ENCODE data around the gene SETD1A.
A peak's percentile ranks its signal among the peaks of the same experiment; 100 is the strongest.

Gene SETD1A

GRCh38 chr16:30951750-30952149 is 5.8 kb upstream of the SETD1A start:
- Histone ChIP-seq H3K27ac (peak overlapping the region; percentile 89), H3K27me3 (no peaks in the 10 kb centered on the region), H3K36me3 (peaks cover 0 to 18% (median 5%) of the 10 kb centered on the region in 3 donors), H3K4me3 (no peak overlapping the region), H3K9me3 (no peaks in the 10 kb centered on the region), H3K4me1 (peaks cover 0 to 69% (median 53%) of the 10 kb centered on the region in 4 donors)
- peak; percentile 89 to 94 for DNase-seq
- TF ChIP-seq CTCF (IDR thresholded peaks at IDR 0.05), result no peak
- intact Hi-C loops (cut with DNase I; ENCODE audit: low total_unique reads), result no loop called here

- intact Hi-C loops (cut with DNase I; ENCODE audit: low total_unique reads), result no loop called here
- Histone ChIP-seq H3K9me3 (no peaks in the 10 kb centered on the region), H3K36me3 (peaks cover 0 to 12% (median 0%) of the 10 kb centered on the region in 3 donors), H3K27me3 (no peaks in the 10 kb centered on the region), H3K27ac (peak overlapping the region in 1 of 2 donors; percentile 27), H3K4me1 (peaks cover 0 to 67% (median 51%) of the 10 kb centered on the region in 4 donors), H3K4me3 (no peak overlapping the region)
- TF ChIP-seq CTCF (IDR thresholded peaks at IDR 0.05), result no peak
- DNase-seq, result no peak
These were observed 4.4 kb upstream of the SETD1A start for GRCh38 chr16:30953111-30953510.

GRCh38 chr16:30953511-30954124 is 3.9 kb upstream of the SETD1A start:
- Histone ChIP-seq H3K4me1 (peaks cover 0 to 66% (median 51%) of the 10 kb centered on the region in 4 donors), H3K9me3 (no peaks in the 10 kb centered on the region), H3K27me3 (no peaks in the 10 kb centered on the region), H3K4me3 (no peak overlapping the region), H3K36me3 (peaks cover 0 to 12% (median 0%) of the 10 kb centered on the region in 3 donors), H3K27ac (peak overlapping the region in 1 of 2 donors; percentile 27)
- TF ChIP-seq CTCF (IDR thresholded peaks at IDR 0.05), result peak; percentile 28 to 57
- peak in 1 of 2 donors; percentile 75 for DNase-seq
- intact Hi-C loops (cut with DNase I; ENCODE audit: low total_unique reads), result no loop called here

- Histone ChIP-seq H3K27ac (no peak overlapping the region), H3K9me3 (no peaks in the 10 kb centered on the region), H3K27me3 (no peaks in the 10 kb centered on the region), H3K4me3 (no peak overlapping the region), H3K36me3 (peaks cover 7 to 23% (median 7%) of the 10 kb centered on the region in 3 donors), H3K4me1 (peaks cover 0 to 64% (median 56%) of the 10 kb centered on the region in 4 donors)
- no peak for DNase-seq
- intact Hi-C loops (cut with DNase I; ENCODE audit: low total_unique reads), result no loop called here
- no peak for TF ChIP-seq CTCF (IDR thresholded peaks at IDR 0.05)
These were observed 2.6 kb upstream of the SETD1A start for GRCh38 chr16:30954993-30955392.

GRCh38 chr16:30956601-30957455 is 726 bp upstream of the SETD1A start:
- intact Hi-C loops (cut with DNase I; ENCODE audit: low total_unique reads), result no loop called here
- DNase-seq, result peak; percentile 70 to 91

More at GRCh38 chr16:30956601-30957455, 726 bp upstream of the SETD1A start:
- Histone ChIP-seq H3K9me3 (no peaks in the 10 kb centered on the region), H3K27ac (peak overlapping the region; percentile 91 to 94), H3K27me3 (no peaks in the 10 kb centered on the region), H3K36me3 (peaks cover 23 to 42% (median 24%) of the 10 kb centered on the region in 3 donors), H3K4me3 (peak overlapping the region; percentile 74 to 96), H3K4me1 (peaks cover 0 to 46% (median 40%) of the 10 kb centered on the region in 4 donors)
- peak in 1 of 2 experiments; percentile 26 for TF ChIP-seq CTCF (IDR thresholded peaks at IDR 0.05)

Measured in tibial artery (tissue), 4 donors.